Subcutaneous adipose tissue (tissue), 4 donors: ENCODE data around the gene ZMYM2. TPM values are rescaled to one million over a fixed set of nuclear protein-coding genes. Genes with fewer than 3 reads are reported as not detected.

Experiments used
- CTCF ChIP-seq: fragments of 450-650 bp; IDR thresholded peaks from one replicate; pipeline ENCODE4 v1.5.1; 2016; ENCODE audit warnings: low read depth, mild to moderate bottlenecking, control low read depth, antibody characterized with exemption, moderate library complexity
- total RNA-seq, 4 donors: library from RNA; depleted of rRNA; stranded (reverse); fragments of >200 nt; gene quantifications; one replicate each; pipeline ENCODE4 v1.1.0, GENCODE V29; 2016

Gene ZMYM2
- total RNA-seq, 4 donors from 2014 or later = 73.3 to 97.2 (median 86.5) TPM

GRCh38 chr13:20051366-20051765 lies 92.8 kb downstream of the ZMYM2 start:
- TF ChIP-seq CTCF = no peak

- no peak for TF ChIP-seq CTCF
Measured at GRCh38 chr13:20053016-20053415, 94.5 kb downstream of the ZMYM2 start.

- no peak for TF ChIP-seq CTCF
Measured at GRCh38 chr13:20053891-20054290, 95.4 kb downstream of the ZMYM2 start.

- TF ChIP-seq CTCF = no peak
Measured at GRCh38 chr13:20054586-20054985, 96.1 kb downstream of the ZMYM2 start.

GRCh38 chr13:20057214-20057613 lies 98.7 kb downstream of the ZMYM2 start:
- TF ChIP-seq CTCF = no peak

- TF ChIP-seq CTCF = no peak
Measured at GRCh38 chr13:20057963-20058362, 99.4 kb downstream of the ZMYM2 start.

GRCh38 chr13:20058476-20058875 lies 99.9 kb downstream of the ZMYM2 start:
- no peak for TF ChIP-seq CTCF
